Endothelial cell of umbilical vein (primary cell): ENCODE data around the gene PRIMA1. TPM values are rescaled to one million over a fixed set of nuclear protein-coding genes. Genes with fewer than 3 reads are reported as not detected.

Experiments used
- BruUV-seq: library from RNA; stranded (reverse); fragments of 400-500 nt; replicated peaks from 2 replicates; lab custom pipeline; 2021; lab: Mats Ljungman, UMichigan
- CTCF ChIA-PET: fragments of 300-600, 350-600 bp; sonication (Branson Sonifier 250); formaldehyde crosslinking; loops from one replicate; lab custom pipeline; 2021; ENCODE audit warnings: antibody characterized with exemption, inconsistent platforms; lab: Charles Lee
- POLR2A ChIA-PET: fragments of 300-600, 350-600 bp; sonication (Branson Sonifier 250); formaldehyde crosslinking; loops from one replicate; lab custom pipeline; 2021; ENCODE audit warnings: antibody characterized with exemption, inconsistent platforms; lab: Charles Lee
- DNase-seq: peaks from one replicate; pipeline ENCODE4 v3.0.0-alpha.2; 2011; ENCODE audit warnings: low read depth, low spot score
- FAIRE-seq: peaks from 2 replicates; lab custom pipeline; 2011; peaks lifted over from hg19 to GRCh38; lab: Jason Lieb, UNC
- H2AFZ ChIP-seq: 2 replicates; pipeline ENCODE4 v1.6.0; 2012; ENCODE audit warnings: low read depth, low read length, control low read depth, inconsistent platforms
- H3K27ac ChIP-seq: 2 replicates; pipeline ENCODE4 v1.5.1; 2011; ENCODE audit warnings: low read depth, mild to moderate bottlenecking, control low read depth, low read length, moderate library complexity; ENCODE audit not compliant: insufficient read depth
- H3K27me3 ChIP-seq, 2 experiments: 2 replicates each; pipeline versions ENCODE4 v1.6.0 to v1.6.1; 2011; ENCODE audit warnings: low read length in 2 of 2, mixed read lengths in 1 of 2; ENCODE audit not compliant: control insufficient read depth in 2 of 2, insufficient read depth in 2 of 2
- H3K36me3 ChIP-seq, 2 experiments: 2 replicates in 1 of 2; 3 replicates in 1 of 2; pipeline ENCODE4 v1.5.1; 2011; ENCODE audit warnings: low read length in 2 of 2, mild to moderate bottlenecking in 1 of 2, moderate library complexity in 1 of 2; ENCODE audit not compliant: control insufficient read depth in 2 of 2, insufficient read depth in 2 of 2; ENCODE audit errors: extremely low read depth in 1 of 2
- H3K4me1 ChIP-seq: 3 replicates; pipeline ENCODE4 v1.5.1; 2011; ENCODE audit warnings: mild to moderate bottlenecking, low read length; ENCODE audit not compliant: control insufficient read depth, insufficient read depth; ENCODE audit errors: extremely low read depth
- H3K4me2 ChIP-seq: 2 replicates; pipeline ENCODE4 v1.6.1; 2011; ENCODE audit warnings: low read length, control low read depth, mixed read lengths; ENCODE audit not compliant: insufficient read depth
- H3K4me3 ChIP-seq, 3 experiments: fragments of 200-600 bp in 1 of 3; sonication (generic), shearing (Covaris generic) in 1 of 3; replicated peaks in 1 of 3; 2 replicates each; pipeline ENCODE4 v1.5.1; 2011 to 2016; ENCODE audit warnings: control low read depth in 3 of 3, low read length in 3 of 3, mild to moderate bottlenecking in 2 of 3, inconsistent platforms in 1 of 3, low read depth in 1 of 3, moderate library complexity in 1 of 3; ENCODE audit not compliant: insufficient read depth in 1 of 3
- H3K79me2 ChIP-seq: 2 replicates; pipeline ENCODE4 v1.6.0; 2012; ENCODE audit warnings: low read length, inconsistent platforms; ENCODE audit not compliant: control insufficient read depth, insufficient read depth
- H3K9ac ChIP-seq: replicated peaks from 2 replicates; pipeline ENCODE3; 2011; ENCODE audit warnings: low read length, control low read depth; ENCODE audit not compliant: insufficient read depth; ENCODE audit errors: extremely low read depth
- H3K9me1 ChIP-seq: replicated peaks from 3 replicates; pipeline ENCODE4 v1.6.0; 2011; ENCODE audit warnings: mild to moderate bottlenecking, low read length; ENCODE audit not compliant: control insufficient read depth, insufficient read depth; ENCODE audit errors: extremely low read depth
- H3K9me3 ChIP-seq: replicated peaks from 2 replicates; pipeline ENCODE4 v1.5.1; 2012; ENCODE audit warnings: low read length, inconsistent platforms; ENCODE audit not compliant: control insufficient read depth, insufficient read depth
- H4K20me1 ChIP-seq: replicated peaks from 2 replicates; pipeline ENCODE3; 2011; ENCODE audit warnings: mild to moderate bottlenecking, low read length; ENCODE audit not compliant: control insufficient read depth, insufficient read depth; ENCODE audit errors: extremely low read depth
- EZH2 ChIP-seq: IDR thresholded peaks from 2 replicates; pipeline ENCODE4 v1.6.1; 2012; ENCODE audit warnings: borderline replicate concordance, low read depth, mild to moderate bottlenecking, moderate library complexity, low read length, inconsistent platforms; ENCODE audit not compliant: severe bottlenecking
- FOS ChIP-seq: IDR thresholded peaks from 2 replicates; pipeline ENCODE4 v1.6.1; 2011; ENCODE audit warnings: mild to moderate bottlenecking, low read length, moderate library complexity, borderline replicate concordance; ENCODE audit not compliant: insufficient read depth
- GATA2 ChIP-seq: IDR thresholded peaks from 2 replicates; pipeline ENCODE4 v1.7.0; 2011; ENCODE audit warnings: low read depth, mild to moderate bottlenecking, moderate library complexity, mixed read lengths, low read length; ENCODE audit not compliant: insufficient read length, insufficient read depth
- JUN ChIP-seq: IDR thresholded peaks from 2 replicates; pipeline ENCODE4 v1.6.1; 2011; ENCODE audit warnings: borderline replicate concordance, low read depth; ENCODE audit not compliant: insufficient read length, insufficient read depth
- MYC ChIP-seq: IDR thresholded peaks from one replicate; pipeline ENCODE4 v1.6.1; 2011; ENCODE audit warnings: mild to moderate bottlenecking, low read depth, low read length
- POLR2A ChIP-seq: IDR thresholded peaks from 2 replicates; pipeline ENCODE4 v1.6.1; 2012; ENCODE audit warnings: low read depth, mild to moderate bottlenecking, control low read depth, low read length
- POLR2AphosphoS5 ChIP-seq: IDR thresholded peaks from 2 replicates; pipeline ENCODE4 v1.6.1; 2012; ENCODE audit warnings: low read depth, mild to moderate bottlenecking, control low read depth, low read length, moderate library complexity; ENCODE audit not compliant: insufficient read depth
- dilution Hi-C: fragments of 300-500 bp; cut with MboI; formaldehyde crosslinking; loops from one replicate; pipeline ENCODE4 v1.15.0; 2019; ENCODE audit warnings: low sequenced_read_pairs; ENCODE audit not compliant: extremely low pct_ligation_motif_present
- intact Hi-C: fragments of 100-400 bp; cut with micrococcal nuclease; formaldehyde crosslinking; loops from one replicate; pipeline ENCODE4 v1.10.0; 2022
- polyA plus RNA-seq, 4 experiments: library from polyadenylated mRNA; depleted of rRNA in 3 of 4; stranded (reverse) in 3 of 4; unstranded in 1 of 4; fragments of >200 nt; gene quantifications; 2 replicates each; pipeline versions ENCODE4 v1.2.1 to v1.2.3, GENCODE V29; 2011 to 2012; ENCODE audit warnings: missing spikeins in 1 of 4
- total RNA-seq: library from RNA; stranded (reverse); gene quantifications from 2 replicates; pipeline ENCODE4 v1.2.3, GENCODE V29; 2021
- TF ChIP-seq, protein P1 (sequence below): IDR thresholded peaks from 2 replicates; pipeline ENCODE4 v1.6.1; 2011; ENCODE audit not compliant: insufficient read depth, insufficient read length
- TF ChIP-seq, protein P2 (sequence below), 2 donors: IDR thresholded peaks; 1 replicate in 1 of 2; 2 replicates in 1 of 2; pipeline ENCODE4 v1.5.1; 2011; ENCODE audit warnings: low read length in 2 of 2, mild to moderate bottlenecking in 2 of 2, moderate library complexity in 2 of 2, control low read depth in 1 of 2, inconsistent platforms in 1 of 2, low read depth in 1 of 2; ENCODE audit not compliant: insufficient read depth in 1 of 2; ENCODE audit errors: extremely low read depth in 1 of 2

PRIMA1 gene
- total and polyA plus RNA-seq, 2 donors (not counting 3 experiments of a cell fraction or from before 2014, with no cell fraction given) = not detected

DNA sequence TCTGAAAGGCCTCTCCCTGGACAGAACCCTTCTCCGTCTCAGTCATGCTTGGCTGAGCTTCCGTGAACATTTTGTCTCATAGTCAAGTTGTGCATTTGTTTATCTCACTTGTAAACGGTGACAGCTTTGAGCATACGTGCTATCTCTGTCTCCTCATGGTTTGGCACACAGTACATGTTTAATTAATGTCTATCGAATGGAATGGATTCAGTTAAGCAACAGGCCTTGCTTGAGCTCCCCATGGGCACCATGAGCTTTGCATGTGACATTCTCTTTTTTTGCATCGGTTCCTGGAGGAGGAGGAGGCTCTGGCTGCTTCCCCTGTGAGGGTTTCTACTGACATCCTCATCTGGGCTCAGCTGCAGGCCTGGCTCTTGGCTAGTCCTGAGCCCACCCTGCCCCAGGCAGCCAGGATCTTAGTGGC is 80.0 kb downstream of the PRIMA1 start:
- DNase-seq (no peak), FAIRE-seq (no peak)
- Histone ChIP-seq H3K79me2 (no peaks in the 10 kb centered on the region), H3K9ac (no peak overlapping the region), H3K4me1 (no peaks in the 10 kb centered on the region), H3K4me3 (no peak overlapping the region), H3K27ac (no peak overlapping the region), H3K9me1 (no peaks in the 10 kb centered on the region), H4K20me1 (no peaks in the 10 kb centered on the region), H3K36me3 (no peaks in the 10 kb centered on the region), H3K4me2 (no peak overlapping the region), H2AFZ (no peak overlapping the region), H3K27me3 (no peaks in the 10 kb centered on the region), H3K9me3 (peaks cover 2% of the 10 kb centered on the region)
- no TSS peak for BruUV-seq
- ChIA-PET POLR2A (no interaction called here), CTCF (no interaction called here)
- intact Hi-C loops (no loop called here), dilution Hi-C loops (no loop called here)
- TF ChIP-seq POLR2A = no peak

DNA sequence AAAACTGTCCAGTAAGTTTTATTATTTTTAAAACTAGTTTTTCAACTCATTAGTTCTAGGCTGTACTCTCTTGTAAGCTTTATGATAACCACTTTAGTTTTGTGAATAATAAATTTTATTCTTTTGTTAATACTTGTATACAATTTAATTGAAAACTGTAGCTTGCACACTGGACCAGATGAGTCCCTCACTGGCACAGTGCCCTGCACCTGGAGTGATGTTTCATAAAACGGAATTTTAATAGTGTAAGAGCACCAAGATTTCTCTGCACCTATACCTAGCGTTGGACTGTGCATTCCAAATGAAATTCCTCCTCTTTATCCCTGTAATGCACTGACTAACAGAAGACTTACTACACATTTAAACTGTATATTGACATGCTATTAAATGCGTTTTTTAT is 80.8 kb downstream of the PRIMA1 start:
- BruUV-seq = no TSS peak
- H3K9me3 ChIP-seq = peaks cover 2% of the 10 kb centered on the region
- no peaks in the 10 kb centered on the region for H3K79me2 ChIP-seq
- H4K20me1 ChIP-seq = no peaks in the 10 kb centered on the region
- no peaks in the 10 kb centered on the region for H3K9me1 ChIP-seq
- no peaks in the 10 kb centered on the region for H3K4me1 ChIP-seq
- no peak for DNase-seq
- TF ChIP-seq JUN = no peak
- TF ChIP-seq FOS = no peak
- TF ChIP-seq, protein P1, sequence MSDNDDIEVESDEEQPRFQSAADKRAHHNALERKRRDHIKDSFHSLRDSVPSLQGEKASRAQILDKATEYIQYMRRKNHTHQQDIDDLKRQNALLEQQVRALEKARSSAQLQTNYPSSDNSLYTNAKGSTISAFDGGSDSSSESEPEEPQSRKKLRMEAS = no peak
- TF ChIP-seq MYC = no peak
- TF ChIP-seq POLR2A = no peak
- no peak for TF ChIP-seq POLR2AphosphoS5
- TF ChIP-seq, protein P2, sequence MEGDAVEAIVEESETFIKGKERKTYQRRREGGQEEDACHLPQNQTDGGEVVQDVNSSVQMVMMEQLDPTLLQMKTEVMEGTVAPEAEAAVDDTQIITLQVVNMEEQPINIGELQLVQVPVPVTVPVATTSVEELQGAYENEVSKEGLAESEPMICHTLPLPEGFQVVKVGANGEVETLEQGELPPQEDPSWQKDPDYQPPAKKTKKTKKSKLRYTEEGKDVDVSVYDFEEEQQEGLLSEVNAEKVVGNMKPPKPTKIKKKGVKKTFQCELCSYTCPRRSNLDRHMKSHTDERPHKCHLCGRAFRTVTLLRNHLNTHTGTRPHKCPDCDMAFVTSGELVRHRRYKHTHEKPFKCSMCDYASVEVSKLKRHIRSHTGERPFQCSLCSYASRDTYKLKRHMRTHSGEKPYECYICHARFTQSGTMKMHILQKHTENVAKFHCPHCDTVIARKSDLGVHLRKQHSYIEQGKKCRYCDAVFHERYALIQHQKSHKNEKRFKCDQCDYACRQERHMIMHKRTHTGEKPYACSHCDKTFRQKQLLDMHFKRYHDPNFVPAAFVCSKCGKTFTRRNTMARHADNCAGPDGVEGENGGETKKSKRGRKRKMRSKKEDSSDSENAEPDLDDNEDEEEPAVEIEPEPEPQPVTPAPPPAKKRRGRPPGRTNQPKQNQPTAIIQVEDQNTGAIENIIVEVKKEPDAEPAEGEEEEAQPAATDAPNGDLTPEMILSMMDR (IDR thresholded peaks at IDR 0.05; ENCODE audit: extremely low read depth in 1 of 2, insufficient read depth in 1 of 2, low read depth in 1 of 2, low read length in 2 of 2) = no peak
- TF ChIP-seq GATA2 = no peak
- TF ChIP-seq EZH2 = no peak
- no peaks in the 10 kb centered on the region for H3K27me3 ChIP-seq
- no peak overlapping the region for H3K9ac ChIP-seq
- intact Hi-C loops (no loop called here), dilution Hi-C loops (no loop called here)
- no peak overlapping the region for H2AFZ ChIP-seq
- H3K36me3 ChIP-seq = no peaks in the 10 kb centered on the region
- no peak overlapping the region for H3K4me2 ChIP-seq
- H3K4me3 ChIP-seq = no peak overlapping the region
- H3K27ac ChIP-seq = no peak overlapping the region
- POLR2A ChIA-PET = no interaction called here
- CTCF ChIA-PET = no interaction called here
- FAIRE-seq = no peak
